ENCODE results near the gene CEL.

Gene CEL

GRCh38 chr9:133117271-133118178, 55.7 kb downstream of the CEL start:
- no peak for DNase-seq (ENCODE audit: low read depth in 2 of 2)

- DNase-seq (ENCODE audit: low read depth in 2 of 2) = no peak
Measured at GRCh38 chr9:133118179-133118520, 56.4 kb downstream of the CEL start.

DNA sequence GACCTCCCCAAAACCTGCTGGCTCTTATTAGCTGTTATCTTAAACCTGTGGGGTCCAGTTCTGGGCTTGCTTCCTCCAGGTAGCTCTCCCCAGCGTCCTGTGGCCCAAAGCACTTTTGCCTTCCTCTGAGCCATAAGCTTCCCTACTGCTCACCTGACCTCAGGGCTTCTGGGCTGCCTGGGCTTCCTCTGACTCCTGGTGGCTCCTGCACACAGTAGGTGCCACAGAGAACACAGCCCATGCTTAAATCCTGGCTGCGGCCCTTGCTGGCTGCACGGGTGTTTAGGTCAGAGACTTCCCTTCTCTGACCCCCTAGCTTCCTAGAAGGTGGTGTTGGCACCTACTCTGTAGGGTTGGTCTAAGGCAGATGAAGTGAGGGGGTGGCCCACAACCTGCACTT, 56.8 kb downstream of the CEL start:
- DNase-seq (ENCODE audit: low read depth in 2 of 2) = no peak

DNA sequence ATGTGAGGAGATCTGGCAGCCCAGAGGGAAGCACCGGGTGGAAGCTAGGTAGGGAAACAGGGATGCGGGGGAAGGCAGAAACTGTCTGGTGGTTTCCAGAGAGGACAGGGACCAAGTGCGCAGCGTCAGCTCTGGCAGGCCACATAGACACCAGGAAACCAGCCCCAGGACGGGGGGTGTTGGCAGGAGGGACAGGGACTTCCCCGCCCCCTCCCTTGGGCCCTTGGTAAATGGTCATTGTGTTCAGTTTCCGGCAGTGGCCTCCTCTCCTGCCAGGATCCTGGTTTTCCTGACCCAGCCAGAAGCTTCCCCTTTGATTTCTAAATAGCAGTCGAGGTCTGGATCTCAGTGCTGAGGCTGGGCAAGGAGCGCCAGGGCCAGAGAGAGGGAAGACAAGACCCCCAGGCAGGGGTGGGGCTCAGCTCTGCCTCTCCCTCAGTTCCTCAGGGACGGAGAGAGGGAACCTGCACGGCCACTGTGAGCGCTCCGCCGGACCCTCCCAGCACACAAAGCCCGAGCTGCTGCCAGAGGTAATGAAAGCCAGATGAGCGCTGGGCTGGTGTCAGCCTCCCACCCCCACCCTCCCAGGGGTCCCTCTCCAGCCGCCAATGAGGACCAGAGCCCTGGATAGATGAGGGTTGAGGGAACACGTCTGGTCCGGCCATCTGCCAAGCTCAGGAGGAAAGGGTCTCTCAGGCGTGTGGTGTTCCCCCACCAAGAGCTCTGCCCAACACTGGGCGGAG, 57.5 kb downstream of the CEL start:
- DNase-seq (ENCODE audit: low read depth in 2 of 2) = no peak

DNA sequence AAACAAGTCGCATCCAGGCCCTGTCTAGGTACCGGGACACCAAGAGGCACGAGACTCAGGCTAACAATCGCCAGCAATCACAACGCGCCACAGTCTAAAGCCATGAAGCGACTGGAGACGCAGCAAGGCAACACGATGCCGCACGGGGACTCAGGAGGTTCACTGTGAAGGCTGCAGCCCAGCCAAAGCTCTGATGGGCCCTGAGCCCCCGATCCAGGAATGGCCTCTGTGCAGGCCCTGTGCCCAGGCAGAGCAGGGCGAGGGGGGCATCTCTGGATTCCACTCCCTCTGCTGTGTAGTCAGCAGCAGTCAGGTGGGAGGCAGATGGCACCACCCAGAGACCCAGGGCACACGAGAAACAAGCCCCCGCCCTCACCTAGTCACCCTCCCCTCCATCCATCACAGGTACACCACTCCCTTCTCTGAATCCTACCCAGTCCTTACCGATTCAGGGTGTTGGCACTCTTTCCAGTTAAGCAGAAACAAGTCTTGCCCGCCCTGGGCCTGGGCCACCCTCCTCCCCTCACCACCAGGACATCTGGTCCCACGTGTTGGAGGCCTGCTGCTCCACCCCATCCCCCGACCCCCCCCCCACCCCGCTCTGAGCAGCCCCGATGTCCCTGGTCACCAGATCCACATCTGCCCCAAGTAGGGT, 58.2 kb downstream of the CEL start:
- DNase-seq (ENCODE audit: low read depth in 2 of 2) = no peak

- no peak for DNase-seq (ENCODE audit: low read depth in 2 of 2)
Measured at GRCh38 chr9:133120501-133121197, 58.9 kb downstream of the CEL start.
